Measurements from ENCODE around the gene HRNR. TPM values are rescaled to one million over a fixed set of nuclear protein-coding genes. Genes with fewer than 3 reads are reported as not detected.
"Not testable (repeated sequence)": the region's sequence is repeated elsewhere in the genome, so short reads cannot be mapped to it uniquely, and the experiment has no call there.

HRNR gene
- polyA plus RNA-seq, 3 donors from 2014 or later: not detected

- DNase-seq: peak in 1 of 3 donors; percentile 4
- H3K27ac Mint-ChIP-seq; H3K4me1 Mint-ChIP-seq; H3K27me3 Mint-ChIP-seq (ENCODE audit: low read depth in 3 of 3); H3K36me3 Mint-ChIP-seq; H3K4me3 Mint-ChIP-seq: not testable (repeated sequence)
- H3K9me3 Mint-ChIP-seq: peaks cover 0 to 17% (median under 1%) of the 10 kb centered on the region in 6 donors
Measured at GRCh38 chr1:152215604-152216003, 8.4 kb downstream of the HRNR start.

GRCh38 chr1:152214911-152215310, 9.1 kb downstream of the HRNR start:
- H3K4me3 Mint-ChIP-seq; H3K4me1 Mint-ChIP-seq; H3K36me3 Mint-ChIP-seq; H3K27me3 Mint-ChIP-seq (ENCODE audit: low read depth in 3 of 3); H3K27ac Mint-ChIP-seq; DNase-seq: not testable (repeated sequence)
- peaks cover 0 to 13% (median under 1%) of the 10 kb centered on the region in 6 donors for H3K9me3 Mint-ChIP-seq

- no peaks in the 10 kb centered on the region for H3K4me1 Mint-ChIP-seq
- H3K27me3 Mint-ChIP-seq (ENCODE audit: low read depth in 3 of 3): peaks cover 2 to 7% (median 5%) of the 10 kb centered on the region in 3 donors
- no peak overlapping the region for H3K4me3 Mint-ChIP-seq
- no peak for DNase-seq
- H3K36me3 Mint-ChIP-seq: no peaks in the 10 kb centered on the region
- peaks cover 0 to 1% (median 0%) of the 10 kb centered on the region in 6 donors for H3K9me3 Mint-ChIP-seq
- no peak overlapping the region for H3K27ac Mint-ChIP-seq
Measured at GRCh38 chr1:152198982-152199381, 25.0 kb downstream of the HRNR start.

GRCh38 chr1:152197361-152197941, 26.5 kb downstream of the HRNR start:
- no peak for DNase-seq
- H3K4me1 Mint-ChIP-seq: no peaks in the 10 kb centered on the region
- peaks cover 2 to 7% (median 5%) of the 10 kb centered on the region in 3 donors for H3K27me3 Mint-ChIP-seq (ENCODE audit: low read depth in 3 of 3)
- H3K36me3 Mint-ChIP-seq: no peaks in the 10 kb centered on the region
- peaks cover 0 to 1% (median 0%) of the 10 kb centered on the region in 6 donors for H3K9me3 Mint-ChIP-seq
- no peak overlapping the region for H3K27ac Mint-ChIP-seq
- H3K4me3 Mint-ChIP-seq: no peak overlapping the region

DNA sequence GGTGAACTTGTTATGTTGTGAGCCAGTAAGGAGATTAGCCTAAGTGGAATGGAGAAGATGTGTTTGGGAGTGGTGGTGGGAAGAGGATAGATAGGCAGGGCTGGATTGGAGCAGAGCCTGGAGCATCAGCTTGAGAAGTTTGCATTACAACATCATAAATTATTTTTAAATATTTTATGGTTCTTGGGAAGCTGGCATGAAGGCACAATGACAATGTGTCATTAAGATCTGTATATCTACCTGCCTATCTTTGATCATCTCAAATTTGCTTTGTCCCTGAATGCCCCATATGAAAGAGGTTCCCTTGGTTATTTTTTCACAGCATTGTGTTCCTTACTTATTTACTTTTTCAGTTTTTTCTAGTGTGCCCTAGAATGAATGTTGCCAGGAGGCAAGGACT, 32.3 kb downstream of the HRNR start:
- no peak overlapping the region for H3K27ac Mint-ChIP-seq
- no peak overlapping the region for H3K4me3 Mint-ChIP-seq
- no peaks in the 10 kb centered on the region for H3K27me3 Mint-ChIP-seq (ENCODE audit: low read depth in 3 of 3)
- no peaks in the 10 kb centered on the region for H3K36me3 Mint-ChIP-seq
- H3K4me1 Mint-ChIP-seq: peaks cover 8 to 9% of the 10 kb centered on the region in 2 donors
- no peaks in the 10 kb centered on the region for H3K9me3 Mint-ChIP-seq
- DNase-seq: no peak

DNA sequence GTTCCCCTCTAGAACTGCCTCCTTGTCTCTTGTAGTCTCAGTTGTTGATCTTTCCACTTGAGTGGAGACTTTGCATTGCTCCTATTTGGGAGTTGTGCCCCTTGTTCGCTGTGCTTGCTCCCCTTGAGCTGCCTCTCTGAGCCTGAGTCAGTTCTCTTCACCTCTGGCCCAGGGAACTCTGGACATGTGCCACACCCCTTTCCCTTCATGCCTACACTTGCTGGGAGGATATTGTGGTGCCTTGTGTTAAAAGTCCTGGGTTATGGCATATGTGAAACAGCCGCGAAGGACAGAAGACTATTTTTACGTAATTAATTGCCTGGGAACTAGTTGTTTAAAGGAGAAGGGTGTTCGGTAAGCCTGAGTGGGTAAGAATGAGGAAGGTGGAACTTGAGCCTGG, 32.7 kb downstream of the HRNR start:
- Mint-ChIP-seq H3K9me3 (no peaks in the 10 kb centered on the region), H3K27me3 (ENCODE audit: low read depth in 3 of 3) (no peaks in the 10 kb centered on the region), H3K4me3 (no peak overlapping the region), H3K36me3 (no peaks in the 10 kb centered on the region), H3K27ac (no peak overlapping the region), H3K4me1 (peaks cover 8 to 9% of the 10 kb centered on the region in 2 donors)
- no peak for DNase-seq

- Mint-ChIP-seq H3K9me3 (no peaks in the 10 kb centered on the region), H3K27ac (no peak overlapping the region), H3K36me3 (no peaks in the 10 kb centered on the region), H3K4me1 (peaks cover 8 to 9% of the 10 kb centered on the region in 2 donors), H3K4me3 (no peak overlapping the region), H3K27me3 (ENCODE audit: low read depth in 3 of 3) (no peaks in the 10 kb centered on the region)
- no peak for DNase-seq
Measured at GRCh38 chr1:152190589-152190988, 33.4 kb downstream of the HRNR start.

GRCh38 chr1:152189657-152190442, 34.1 kb downstream of the HRNR start:
- Mint-ChIP-seq H3K4me3 (peak overlapping the region; percentile 76 to 87 (median 80)), H3K9me3 (no peaks in the 10 kb centered on the region), H3K27me3 (ENCODE audit: low read depth in 3 of 3) (no peaks in the 10 kb centered on the region), H3K4me1 (peaks cover 8 to 9% of the 10 kb centered on the region in 2 donors), H3K36me3 (no peaks in the 10 kb centered on the region), H3K27ac (peak overlapping the region in 4 of 6 donors; percentile 8 to 78 (median 42))
- DNase-seq: peak; percentile 40 to 58 (median 44)

DNA sequence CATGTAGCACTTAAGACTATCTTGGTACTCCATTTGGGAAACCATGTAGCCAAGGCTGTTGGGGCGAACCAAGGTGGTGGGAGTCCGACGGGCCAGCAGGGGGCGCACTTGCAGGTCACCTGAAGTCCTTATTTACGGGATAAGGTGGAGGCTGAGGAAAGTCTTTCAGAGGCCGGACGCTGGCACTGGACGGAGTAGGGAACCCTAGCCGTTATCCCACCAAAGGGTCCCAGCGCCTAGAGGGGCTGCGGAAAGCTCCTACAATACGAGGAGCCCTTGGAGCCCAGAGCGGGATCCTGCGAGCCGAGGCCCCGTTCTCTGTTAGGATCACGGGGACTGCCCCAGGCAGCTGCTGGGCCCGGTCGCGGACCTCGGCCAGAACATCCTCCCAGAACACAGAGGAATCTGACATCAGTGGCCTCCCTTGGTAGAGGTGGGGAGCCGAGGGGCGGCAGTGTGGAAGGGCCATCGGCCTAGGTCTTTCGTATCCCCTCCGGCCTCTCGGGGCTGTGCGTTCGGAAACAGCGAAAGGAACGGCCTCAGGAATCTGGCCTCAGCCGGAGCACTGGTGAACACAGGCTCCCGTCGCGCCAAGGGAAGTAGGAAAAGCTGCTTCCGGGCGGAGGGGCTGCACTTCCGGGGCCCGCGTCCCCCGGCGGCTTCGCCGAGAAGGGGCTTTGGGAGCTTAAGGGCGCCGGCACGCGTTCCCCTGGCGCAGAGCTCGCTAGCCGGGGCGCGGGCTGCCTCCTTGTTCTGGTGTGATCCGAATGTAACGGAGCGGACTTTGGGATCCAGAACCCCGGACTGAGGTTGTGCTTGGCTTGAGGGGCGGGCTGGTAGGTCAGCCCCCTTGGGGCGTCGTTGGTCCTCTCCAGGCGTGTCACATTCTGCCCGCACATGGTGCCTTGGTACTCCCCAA, 35.1 kb downstream of the HRNR start:
- peaks cover 8 to 9% of the 10 kb centered on the region in 2 donors for H3K4me1 Mint-ChIP-seq

GRCh38 chr1:152186556-152187285, 37.3 kb downstream of the HRNR start:
- DNase-seq: no peak
- H3K9me3 Mint-ChIP-seq: no peaks in the 10 kb centered on the region
- H3K27ac Mint-ChIP-seq: peak overlapping the region in 1 of 6 donors; percentile 51
- H3K27me3 Mint-ChIP-seq (ENCODE audit: low read depth in 3 of 3): no peaks in the 10 kb centered on the region
- peaks cover 8 to 9% of the 10 kb centered on the region in 2 donors for H3K4me1 Mint-ChIP-seq
- no peaks in the 10 kb centered on the region for H3K36me3 Mint-ChIP-seq
- no peak overlapping the region for H3K4me3 Mint-ChIP-seq

More for the DNA sequence above, 35.1 kb downstream of the HRNR start:
- DNase-seq: peak; percentile 61 to 72 (median 68)
- Mint-ChIP-seq H3K36me3 (no peaks in the 10 kb centered on the region), H3K9me3 (no peaks in the 10 kb centered on the region), H3K27ac (peak overlapping the region in 5 of 6 donors; percentile 8 to 78 (median 15)), H3K4me3 (peak overlapping the region; percentile 76 to 87 (median 80)), H3K27me3 (ENCODE audit: low read depth in 3 of 3) (no peaks in the 10 kb centered on the region)

GRCh38 chr1:152185544-152186391, 38.2 kb downstream of the HRNR start:
- Mint-ChIP-seq H3K27me3 (ENCODE audit: low read depth in 3 of 3) (no peaks in the 10 kb centered on the region), H3K4me3 (no peak overlapping the region), H3K9me3 (no peaks in the 10 kb centered on the region), H3K4me1 (peaks cover 8 to 9% of the 10 kb centered on the region in 2 donors), H3K27ac (no peak overlapping the region), H3K36me3 (no peaks in the 10 kb centered on the region)
- peak; percentile 31 to 49 (median 38) for DNase-seq

DNA sequence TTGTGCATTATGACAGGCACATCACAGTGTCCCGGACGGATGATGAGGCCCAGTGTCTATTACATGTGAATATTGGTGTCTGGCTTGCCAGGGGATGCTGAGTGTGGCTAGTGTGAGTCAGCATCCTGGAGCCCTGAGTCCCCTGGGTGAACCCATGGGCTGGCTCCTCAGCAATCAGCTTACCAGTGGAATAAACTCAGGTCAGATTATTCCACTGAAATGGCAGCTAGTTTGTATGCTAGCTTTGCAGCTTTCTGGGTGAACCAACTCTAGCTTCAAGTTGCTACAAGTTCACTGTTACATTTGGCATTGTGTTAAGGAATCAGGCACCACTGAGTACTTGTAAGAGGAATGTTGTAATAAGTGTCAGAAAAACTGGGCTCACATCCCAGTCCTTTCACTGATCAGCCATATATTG, 41.0 kb downstream of the HRNR start:
- no peaks in the 10 kb centered on the region for H3K9me3 Mint-ChIP-seq
- no peak overlapping the region for H3K27ac Mint-ChIP-seq
- no peaks in the 10 kb centered on the region for H3K27me3 Mint-ChIP-seq (ENCODE audit: low read depth in 3 of 3)
- H3K4me3 Mint-ChIP-seq: no peak overlapping the region
- H3K36me3 Mint-ChIP-seq: no peaks in the 10 kb centered on the region
- H3K4me1 Mint-ChIP-seq: no peaks in the 10 kb centered on the region
- no peak for DNase-seq
